NB4 (cell line): ENCODE results near the gene EXOC5.

Experiments used
- DNase-seq: peaks from one replicate; pipeline ENCODE4 v3.0.0; 2010; ENCODE audit warnings: low read depth
- H3K4me3 ChIP-seq: one replicate; pipeline ENCODE4 v1.5.1; 2011; ENCODE audit warnings: mild to moderate bottlenecking, low read depth, low read length, moderate library complexity
- CTCF ChIP-seq: IDR thresholded peaks from one replicate; pipeline ENCODE4 v1.5.1; 2012; ENCODE audit warnings: low read depth, low read length
- MAX ChIP-seq: IDR thresholded peaks from 2 replicates; pipeline ENCODE4 v1.6.1; 2011; ENCODE audit warnings: low read depth, low read length
- MYC ChIP-seq: IDR thresholded peaks from 2 replicates; pipeline ENCODE4 v1.6.1; 2011; ENCODE audit warnings: low read depth, low read length
- POLR2A ChIP-seq: IDR thresholded peaks from 2 replicates; pipeline ENCODE4 v1.6.1; 2011; ENCODE audit warnings: mild to moderate bottlenecking; ENCODE audit not compliant: insufficient read length; ENCODE audit errors: extremely low read depth

Gene EXOC5

DNA sequence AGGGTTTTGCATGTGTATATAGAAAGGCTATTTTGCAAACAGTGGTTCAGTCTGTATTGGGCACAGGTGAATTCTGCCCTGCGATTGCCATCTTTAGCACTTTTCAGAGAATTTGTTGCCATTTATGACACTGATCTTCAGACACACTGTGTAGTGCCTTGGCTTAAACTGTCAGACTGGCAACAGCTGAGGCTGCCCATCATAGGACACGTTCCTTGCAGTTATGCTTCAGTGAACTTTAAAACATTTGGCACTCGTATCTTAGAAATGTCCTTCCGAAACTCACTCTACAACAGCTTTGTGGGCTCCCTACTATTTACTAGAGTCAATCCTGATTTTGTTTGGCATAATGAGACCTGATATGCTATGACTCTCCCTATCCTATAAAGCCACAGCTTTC lies 29.1 kb upstream of the EXOC5 start:
- DNase-seq: no peak
- no peak overlapping the region for H3K4me3 ChIP-seq
- TF ChIP-seq CTCF (no peak), MYC (no peak), MAX (no peak), POLR2A (no peak)

DNA sequence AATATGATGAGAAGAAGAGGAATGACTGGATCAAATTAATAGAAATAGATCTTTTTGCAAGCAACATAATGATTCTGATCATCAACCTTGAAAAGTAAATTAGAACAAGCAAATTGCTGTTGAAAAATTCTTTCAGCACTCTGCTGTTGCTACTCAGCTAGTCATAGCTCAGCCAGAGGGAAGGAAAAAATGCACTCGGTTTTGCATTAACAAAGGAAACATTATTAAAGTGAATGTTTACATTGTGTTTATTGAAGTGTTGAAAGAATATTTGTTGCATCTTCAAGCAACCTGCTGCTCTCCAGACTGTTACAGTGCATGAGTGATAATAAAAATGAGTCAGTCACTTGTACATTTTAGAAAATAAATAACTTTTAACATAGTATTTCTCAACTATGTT lies 26.5 kb upstream of the EXOC5 start:
- no peak overlapping the region for H3K4me3 ChIP-seq
- DNase-seq: no peak

GRCh38 chr14:57293866-57294837 lies 25.4 kb upstream of the EXOC5 start:
- H3K4me3 ChIP-seq: no peak overlapping the region
- no peak for DNase-seq
- TF ChIP-seq MAX (no peak), CTCF (no peak), POLR2A (no peak), MYC (no peak)

More for the DNA sequence above, 26.5 kb upstream of the EXOC5 start:
- TF ChIP-seq POLR2A (no peak), MAX (no peak), CTCF (no peak)

GRCh38 chr14:57291692-57292647 lies 23.3 kb upstream of the EXOC5 start:
- H3K4me3 ChIP-seq: no peak overlapping the region
- no peak for TF ChIP-seq POLR2A
- no peak for TF ChIP-seq CTCF
- no peak for TF ChIP-seq MYC
- TF ChIP-seq MAX: no peak
- no peak for DNase-seq

GRCh38 chr14:57290751-57291150 lies 22.0 kb upstream of the EXOC5 start:
- H3K4me3 ChIP-seq: no peak overlapping the region
- no peak for DNase-seq
- no peak for TF ChIP-seq CTCF
- no peak for TF ChIP-seq MAX
- TF ChIP-seq MYC: no peak
- no peak for TF ChIP-seq POLR2A
